DOHH2 (cell line): ENCODE measurements around the gene POR.

ENCODE experiments used
- H3F3A ChIP-seq: fragments of 200-600 bp; sonication (generic), shearing (Covaris generic); 2 replicates; pipeline ENCODE4 v1.6.0; 2016; ENCODE audit warnings: antibody characterized with exemption, mild to moderate bottlenecking; ENCODE audit not compliant: control insufficient read depth, insufficient read depth
- H3K27ac ChIP-seq: fragments of 200-600 bp; sonication (generic); 2 replicates; pipeline ENCODE4 v1.5.1; 2014; ENCODE audit warnings: low read depth, mild to moderate bottlenecking, low read length, moderate library complexity
- H3K27me3 ChIP-seq: fragments of 200-600 bp; sonication (generic); 2 replicates; pipeline ENCODE4 v1.6.1; 2014; ENCODE audit warnings: mild to moderate bottlenecking, low read length, mixed read lengths; ENCODE audit not compliant: control insufficient read depth
- H3K36me3 ChIP-seq: fragments of 200-600 bp; sonication (generic); 2 replicates; pipeline ENCODE4 v1.6.1; 2014; ENCODE audit warnings: mild to moderate bottlenecking, low read length, moderate library complexity, mixed read lengths; ENCODE audit not compliant: control insufficient read depth
- H3K4me1 ChIP-seq: fragments of 200-600 bp; sonication (generic); 2 replicates; pipeline ENCODE4 v1.6.1; 2014; ENCODE audit warnings: mild to moderate bottlenecking, low read length, mixed read lengths; ENCODE audit not compliant: control insufficient read depth
- H3K4me2 ChIP-seq: fragments of 200-600 bp; sonication (generic); 2 replicates; pipeline ENCODE4 v1.6.0; 2014; ENCODE audit warnings: mild to moderate bottlenecking, low read length, moderate library complexity
- H3K4me3 ChIP-seq: fragments of 200-600 bp; sonication (generic); 2 replicates; pipeline ENCODE4 v1.5.1; 2014; ENCODE audit warnings: mild to moderate bottlenecking, low read length, mixed read lengths
- H3K79me2 ChIP-seq: fragments of 200-600 bp; sonication (generic); 2 replicates; pipeline ENCODE4 v1.6.1; 2014; ENCODE audit warnings: mild to moderate bottlenecking, low read length, mixed read lengths; ENCODE audit not compliant: control insufficient read depth
- H3K9me2 ChIP-seq: fragments of 200-600 bp; sonication (generic); replicated peaks from 2 replicates; pipeline ENCODE4 v1.6.1; 2014; ENCODE audit warnings: mild to moderate bottlenecking, low read length, mixed read lengths; ENCODE audit not compliant: control insufficient read depth
- H3K9me3 ChIP-seq: fragments of 200-600 bp; sonication (generic); 2 replicates; pipeline ENCODE4 v1.6.1; 2014; ENCODE audit warnings: antibody characterized with exemption, low read length, mixed read lengths; ENCODE audit not compliant: control insufficient read depth, insufficient read depth
- H4K20me1 ChIP-seq: fragments of 200-600 bp; sonication (generic); 2 replicates; pipeline ENCODE4 v1.6.0; 2014; ENCODE audit warnings: low read depth, mild to moderate bottlenecking, antibody characterized with exemption, low read length, moderate library complexity; ENCODE audit not compliant: control insufficient read depth, insufficient read depth
- CTCF ChIP-seq: fragments of 200-600 bp; sonication (generic); IDR thresholded peaks from one replicate; pipeline ENCODE4 v1.5.1; 2014; ENCODE audit warnings: antibody characterized with exemption, mild to moderate bottlenecking, low read depth, low read length; ENCODE audit not compliant: poor library complexity, severe bottlenecking
- EZH2phosphoT487 ChIP-seq: fragments of 200-600 bp; sonication (generic); IDR thresholded peaks from 2 replicates; pipeline ENCODE4 v1.6.1; 2017; ENCODE audit warnings: borderline replicate concordance, mild to moderate bottlenecking, antibody characterized with exemption, low read length, moderate library complexity, mixed read lengths

The POR gene

GRCh38 chr7:75961218-75961617, 46.3 kb downstream of the POR start:
- no peak overlapping the region for H3K4me3 ChIP-seq
- no peaks in the 10 kb centered on the region for H3K4me1 ChIP-seq
- H3F3A ChIP-seq = no peaks in the 10 kb centered on the region
- H3K27ac ChIP-seq = no peak overlapping the region
- no peaks in the 10 kb centered on the region for H3K9me3 ChIP-seq
- no peak overlapping the region for H3K4me2 ChIP-seq
- no peaks in the 10 kb centered on the region for H3K36me3 ChIP-seq
- peak; percentile 28 for TF ChIP-seq CTCF
- TF ChIP-seq EZH2phosphoT487 = no peak
- H3K27me3 ChIP-seq = no peaks in the 10 kb centered on the region
- no peaks in the 10 kb centered on the region for H3K79me2 ChIP-seq
- H3K9me2 ChIP-seq = no peaks in the 10 kb centered on the region
- H4K20me1 ChIP-seq = 0 out of 2 replicates have a peak, but pooled peaks cover 3% of the 10 kb centered on the region

GRCh38 chr7:75962607-75963380, 47.8 kb downstream of the POR start:
- no peaks in the 10 kb centered on the region for H3K79me2 ChIP-seq

GRCh38 chr7:75963381-75963995, 48.5 kb downstream of the POR start:
- H3K4me3 ChIP-seq = no peak overlapping the region
- H3F3A ChIP-seq = no peaks in the 10 kb centered on the region
- 0 out of 2 replicates have a peak, but pooled peaks cover 3% of the 10 kb centered on the region for H4K20me1 ChIP-seq
- H3K4me2 ChIP-seq = no peak overlapping the region
- H3K79me2 ChIP-seq = no peaks in the 10 kb centered on the region
- no peaks in the 10 kb centered on the region for H3K27me3 ChIP-seq
- H3K9me3 ChIP-seq = no peaks in the 10 kb centered on the region
- TF ChIP-seq CTCF (no peak), EZH2phosphoT487 (no peak)
- H3K4me1 ChIP-seq = no peaks in the 10 kb centered on the region
- no peaks in the 10 kb centered on the region for H3K9me2 ChIP-seq
- no peak overlapping the region for H3K27ac ChIP-seq
- no peaks in the 10 kb centered on the region for H3K36me3 ChIP-seq

More at GRCh38 chr7:75962607-75963380, 47.8 kb downstream of the POR start:
- no peak overlapping the region for H3K27ac ChIP-seq
- no peaks in the 10 kb centered on the region for H3K27me3 ChIP-seq
- H3K4me1 ChIP-seq = no peaks in the 10 kb centered on the region
- H3K4me2 ChIP-seq = no peak overlapping the region
- H3K9me2 ChIP-seq = no peaks in the 10 kb centered on the region
- H4K20me1 ChIP-seq = 0 out of 2 replicates have a peak, but pooled peaks cover 3% of the 10 kb centered on the region
- no peaks in the 10 kb centered on the region for H3K9me3 ChIP-seq
- no peaks in the 10 kb centered on the region for H3F3A ChIP-seq
- TF ChIP-seq EZH2phosphoT487 (no peak), CTCF (no peak)
- H3K4me3 ChIP-seq = no peak overlapping the region
- H3K36me3 ChIP-seq = no peaks in the 10 kb centered on the region
